Peyer's patch (tissue), 4 donors: ENCODE data around the gene CD1C. TPM values are rescaled to one million over a fixed set of nuclear protein-coding genes. Genes with fewer than 3 reads are reported as not detected.
"Not testable (repeated sequence)": the region's sequence is repeated elsewhere in the genome, so short reads cannot be mapped to it uniquely, and the experiment has no call there.

Experiments
- DNase-seq, 3 donors: peaks; one replicate each; pipeline ENCODE4 v3.0.0-alpha.2; 2017 to 2019
- H3K27ac ChIP-seq, 4 donors: fragments of 200-600 bp; sonication (generic); one replicate each; pipeline ENCODE4 v1.5.1; 2016 to 2019
- H3K27me3 ChIP-seq, 2 donors: fragments of 200-600 bp; sonication (generic); one replicate each; pipeline ENCODE4 v1.5.1; 2019
- H3K36me3 ChIP-seq, 3 donors: fragments of 200-600 bp; sonication (generic); one replicate each; pipeline ENCODE4 v1.5.1; 2016 to 2019
- H3K4me1 ChIP-seq, 4 donors: fragments of 200-600 bp; sonication (generic); one replicate each; pipeline ENCODE4 v1.5.1; 2016 to 2019
- H3K4me3 ChIP-seq, 4 donors: fragments of 200-600 bp; sonication (generic); 1 replicate in 3 of 4; 2 replicates in 1 of 4; pipeline ENCODE4 v1.5.1; 2016 to 2019; ENCODE audit warnings: mild to moderate bottlenecking in 1 of 4
- H3K9me3 ChIP-seq, 4 donors: fragments of 200-600 bp; sonication (generic); one replicate each; pipeline ENCODE4 v1.5.1; 2016 to 2019; ENCODE audit warnings: mild to moderate bottlenecking in 1 of 4
- POLR2A ChIP-seq, 2 donors: fragments of 450-650 bp; IDR thresholded peaks; one replicate each; pipeline ENCODE4 v1.5.1; 2017; ENCODE audit warnings: antibody characterized with exemption in 2 of 2, mild to moderate bottlenecking in 2 of 2, moderate library complexity in 2 of 2
- total RNA-seq, 4 donors: library from RNA; depleted of rRNA; stranded (reverse); fragments of >200 nt; gene quantifications; one replicate each; pipeline ENCODE4 v1.1.0, GENCODE V29; 2016
- TF ChIP-seq, protein P1 (sequence below), 6 experiments: fragments of 450-650 bp in 4 of 6; fragments of 200-600 bp in 2 of 6; sonication (generic) in 1 of 6; IDR thresholded peaks; one replicate each; pipeline ENCODE4 v1.5.1; 2017 to 2019; ENCODE audit warnings: antibody characterized with exemption in 6 of 6, mild to moderate bottlenecking in 3 of 6, moderate library complexity in 1 of 6

CD1C gene
- total RNA-seq, 4 donors from 2014 or later, result 1.3 to 15.7 TPM; not detected in 2

DNA sequence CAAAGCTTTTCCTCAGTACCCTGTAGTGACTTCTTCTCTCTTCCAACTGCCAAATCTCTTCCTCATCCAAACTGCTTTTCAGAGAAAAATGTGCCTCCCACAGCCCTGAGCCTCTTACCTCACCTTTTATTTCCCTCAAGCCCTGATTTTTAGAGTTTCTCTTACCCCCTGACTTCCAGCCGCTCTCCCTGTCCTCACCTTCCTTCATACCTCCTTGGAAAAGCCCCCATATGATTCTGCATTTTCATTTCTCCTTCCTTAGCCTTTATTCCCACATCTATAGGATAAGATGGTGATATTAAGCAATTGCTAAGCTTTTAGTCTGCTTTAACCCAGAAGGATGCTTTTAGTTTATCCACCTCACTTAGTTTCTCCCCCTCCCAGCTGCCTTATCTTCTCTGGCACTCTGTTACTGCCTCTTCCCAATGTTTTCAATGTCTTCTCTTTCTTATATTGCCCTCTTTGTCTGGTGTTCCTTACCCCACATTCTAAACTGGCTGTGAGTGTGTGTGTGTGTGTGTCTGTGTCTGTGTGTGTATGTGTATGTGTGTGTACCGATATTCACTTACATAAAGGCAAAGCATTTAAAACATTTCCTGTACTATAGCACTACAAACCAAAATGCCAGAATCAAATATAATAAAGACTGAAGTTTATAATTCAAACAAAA, 41.9 kb downstream of the CD1C start, which contains the start of gene CD1B:
Gene CD1B, minus strand, starts transcription at position 51 of the 670 bp plus-strand sequence. CDS start 108 bp downstream, outside the sequence.
- no peaks in the 10 kb centered on the region for H3K36me3 ChIP-seq
- no peak within 1 kb of the TSS for H3K27ac ChIP-seq
- no peak for DNase-seq
- no peaks in the 10 kb centered on the region for H3K27me3 ChIP-seq
- no peaks in the 10 kb centered on the region for H3K9me3 ChIP-seq
- no peaks in the 10 kb centered on the region for H3K4me1 ChIP-seq
- no peak within 1 kb of the TSS for H3K4me3 ChIP-seq
- no peak for TF ChIP-seq POLR2A (IDR thresholded peaks at IDR 0.05)
- TF ChIP-seq, protein P1, sequence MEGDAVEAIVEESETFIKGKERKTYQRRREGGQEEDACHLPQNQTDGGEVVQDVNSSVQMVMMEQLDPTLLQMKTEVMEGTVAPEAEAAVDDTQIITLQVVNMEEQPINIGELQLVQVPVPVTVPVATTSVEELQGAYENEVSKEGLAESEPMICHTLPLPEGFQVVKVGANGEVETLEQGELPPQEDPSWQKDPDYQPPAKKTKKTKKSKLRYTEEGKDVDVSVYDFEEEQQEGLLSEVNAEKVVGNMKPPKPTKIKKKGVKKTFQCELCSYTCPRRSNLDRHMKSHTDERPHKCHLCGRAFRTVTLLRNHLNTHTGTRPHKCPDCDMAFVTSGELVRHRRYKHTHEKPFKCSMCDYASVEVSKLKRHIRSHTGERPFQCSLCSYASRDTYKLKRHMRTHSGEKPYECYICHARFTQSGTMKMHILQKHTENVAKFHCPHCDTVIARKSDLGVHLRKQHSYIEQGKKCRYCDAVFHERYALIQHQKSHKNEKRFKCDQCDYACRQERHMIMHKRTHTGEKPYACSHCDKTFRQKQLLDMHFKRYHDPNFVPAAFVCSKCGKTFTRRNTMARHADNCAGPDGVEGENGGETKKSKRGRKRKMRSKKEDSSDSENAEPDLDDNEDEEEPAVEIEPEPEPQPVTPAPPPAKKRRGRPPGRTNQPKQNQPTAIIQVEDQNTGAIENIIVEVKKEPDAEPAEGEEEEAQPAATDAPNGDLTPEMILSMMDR (IDR thresholded peaks at IDR 0.05), result no peak

DNA sequence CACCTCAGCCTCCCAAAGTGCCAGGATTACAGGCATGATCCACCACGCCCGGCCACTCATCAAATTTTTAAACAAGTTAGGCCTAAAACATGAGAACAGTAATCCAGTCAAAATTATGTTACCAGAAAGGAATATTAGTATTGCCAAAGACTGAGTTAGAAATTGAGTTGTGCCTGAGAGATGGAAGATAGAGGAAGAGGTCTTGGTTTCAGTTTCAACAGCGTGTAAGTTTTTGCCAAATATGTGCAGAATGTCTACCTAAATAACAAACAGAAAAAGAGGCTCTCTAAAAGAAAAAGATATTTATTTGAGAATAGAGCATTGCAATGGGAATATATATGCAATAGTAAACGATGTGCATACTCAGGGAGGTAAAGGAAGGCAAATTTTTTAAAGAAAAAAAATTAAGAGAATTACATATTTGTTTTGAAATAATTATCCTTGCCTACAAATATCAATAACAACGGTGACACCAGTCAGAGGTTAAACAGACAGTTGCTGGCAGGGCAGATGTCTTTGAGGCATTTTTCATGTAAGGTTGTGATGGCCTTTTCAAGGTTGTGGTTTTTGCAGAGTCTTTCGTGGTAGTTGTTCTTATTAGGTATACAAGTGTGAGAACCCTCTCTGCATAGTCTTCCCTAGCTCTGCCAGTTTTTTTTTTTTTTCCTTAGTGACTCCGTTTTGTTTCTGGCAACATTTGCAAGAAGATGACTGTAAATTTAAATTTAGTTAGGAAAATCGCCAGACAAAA, 43.9 kb downstream of the CD1C start:
- no peak for DNase-seq
- Histone ChIP-seq H3K27me3 (no peaks in the 10 kb centered on the region), H3K36me3 (no peaks in the 10 kb centered on the region), H3K27ac (no peak overlapping the region), H3K4me3 (no peak overlapping the region), H3K4me1 (no peaks in the 10 kb centered on the region), H3K9me3 (no peaks in the 10 kb centered on the region)
- TF ChIP-seq POLR2A (IDR thresholded peaks at IDR 0.05), result no peak
- TF ChIP-seq, protein P1 (IDR thresholded peaks at IDR 0.05), result no peak

DNA sequence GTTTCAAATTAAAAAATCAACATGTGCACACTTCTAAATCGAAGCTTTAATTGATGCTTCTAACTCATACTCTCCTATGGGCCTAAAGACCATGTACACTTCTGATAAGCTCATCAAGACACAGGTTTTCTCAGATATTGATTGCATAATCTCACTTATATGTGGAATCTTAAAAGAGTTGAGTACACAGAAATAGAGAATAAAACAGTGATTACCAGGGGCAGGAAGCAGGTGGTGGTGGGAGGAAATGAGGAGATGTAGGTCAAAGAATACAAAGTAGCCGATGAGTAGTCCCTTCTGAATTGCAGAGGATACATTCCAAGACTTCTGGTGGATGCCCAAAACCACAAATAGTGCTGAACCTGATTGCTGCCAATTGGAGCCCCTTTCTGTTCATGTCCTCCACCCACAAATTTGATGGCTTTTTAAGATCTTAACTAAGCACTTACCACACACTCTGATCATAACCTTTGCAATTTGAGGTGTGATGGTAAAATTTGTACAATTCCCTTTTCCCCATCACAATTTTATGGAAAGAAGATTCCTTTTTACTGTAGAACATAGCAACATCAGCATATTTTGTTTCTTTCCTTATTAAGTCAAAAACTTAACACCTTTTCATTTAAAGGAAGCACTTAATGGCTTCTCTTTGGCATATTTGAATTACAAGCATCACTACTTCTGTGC, 44.9 kb downstream of the CD1C start:
- Histone ChIP-seq H3K9me3 (no peaks in the 10 kb centered on the region), H3K4me1 (no peaks in the 10 kb centered on the region), H3K27me3 (no peaks in the 10 kb centered on the region), H3K36me3 (no peaks in the 10 kb centered on the region), H3K27ac (no peak overlapping the region), H3K4me3 (no peak overlapping the region)
- no peak for DNase-seq
- TF ChIP-seq, protein P1 (IDR thresholded peaks at IDR 0.05), result no peak
- TF ChIP-seq POLR2A (IDR thresholded peaks at IDR 0.05), result no peak

DNA sequence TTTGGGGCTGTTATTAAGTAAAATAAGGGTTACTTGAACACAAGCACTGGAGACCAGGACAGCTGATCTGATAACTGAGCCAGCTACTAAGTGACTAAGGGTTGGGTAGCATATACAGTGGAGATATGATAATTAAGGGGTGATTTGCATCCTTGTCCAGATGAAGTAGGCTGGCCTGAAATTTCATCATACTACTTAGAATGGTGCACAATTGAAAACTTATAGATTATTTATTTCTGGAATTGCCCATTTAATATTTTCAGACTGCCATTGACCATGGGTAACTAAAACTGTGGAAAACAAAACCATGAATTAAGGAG, 45.5 kb downstream of the CD1C start:
- Histone ChIP-seq H3K27me3 (no peaks in the 10 kb centered on the region), H3K27ac (no peak overlapping the region), H3K4me1 (no peaks in the 10 kb centered on the region), H3K9me3 (no peaks in the 10 kb centered on the region), H3K4me3 (no peak overlapping the region), H3K36me3 (no peaks in the 10 kb centered on the region)
- no peak for TF ChIP-seq POLR2A (IDR thresholded peaks at IDR 0.05)
- TF ChIP-seq, protein P1 (IDR thresholded peaks at IDR 0.05), result no peak
- no peak for DNase-seq

DNA sequence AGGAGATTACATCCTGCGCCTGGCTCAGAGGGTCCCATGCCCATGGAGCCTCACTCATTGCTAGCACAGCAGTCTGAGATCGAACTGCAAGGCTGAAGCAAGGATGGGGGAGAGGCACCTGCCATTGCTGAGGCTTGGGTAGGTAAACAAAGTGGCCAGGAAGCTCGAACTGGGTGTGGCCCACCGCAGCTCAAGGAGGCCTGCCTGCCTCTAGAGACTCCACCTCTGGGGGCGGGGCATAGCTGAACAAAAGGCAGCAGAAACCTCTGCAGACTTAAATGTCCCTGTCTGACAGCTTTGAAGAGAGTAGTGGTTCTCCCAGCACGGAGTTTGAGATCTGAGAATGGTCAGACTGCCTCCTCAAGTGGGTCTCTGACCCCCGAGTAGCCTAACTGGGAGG, 46.7 kb downstream of the CD1C start:
- DNase-seq, H3K36me3 ChIP-seq, H3K4me1 ChIP-seq, H3K9me3 ChIP-seq, H3K27me3 ChIP-seq, H3K27ac ChIP-seq, H3K4me3 ChIP-seq: not testable (repeated sequence)

Other genes starting within 250 kb of the CD1C start
- gene CD1D, start 109.0 kb upstream of the CD1C start, total RNA-seq, result 10 to 100 TPM; 11.6 to 34.7 (median 16.4) TPM
- not detected for gene CD1A, start 35.5 kb upstream of the CD1C start, total RNA-seq
- gene CD1B, start 41.6 kb downstream of the CD1C start, total RNA-seq, result not detected
- not detected for gene CD1E, start 64.0 kb downstream of the CD1C start, total RNA-seq
- not detected for gene OR10T2, start 109.5 kb downstream of the CD1C start, total RNA-seq
- gene OR10K2, start 136.3 kb downstream of the CD1C start, total RNA-seq, result not detected
- gene OR10K1, start 171.9 kb downstream of the CD1C start, total RNA-seq, result not detected
- gene OR10R2, start 182.3 kb downstream of the CD1C start, total RNA-seq, result not detected